HEK293 (cell line): ENCODE data around the gene XBP1.

Experiments used
- CTCF ChIP-seq: fragments of 450-650 bp; formaldehyde crosslinking; IDR thresholded peaks from 2 replicates; pipeline ENCODE4 v1.5.1; 2016; ENCODE audit warnings: missing biosample characterization, missing genetic modification characterization
- EGR2 ChIP-seq: fragments of 450-650 bp; formaldehyde crosslinking; IDR thresholded peaks from 2 replicates; pipeline ENCODE4 v1.5.1; 2016; ENCODE audit warnings: low read depth, missing biosample characterization, missing genetic modification characterization
- ELK4 ChIP-seq: IDR thresholded peaks from 2 replicates; pipeline ENCODE4 v1.6.1; 2011; ENCODE audit warnings: mild to moderate bottlenecking, low read depth, low read length, borderline replicate concordance
- REPIN1 ChIP-seq: fragments of 450-650 bp; formaldehyde crosslinking; IDR thresholded peaks from 2 replicates; pipeline ENCODE4 v1.5.1; 2017; ENCODE audit warnings: missing biosample characterization, missing genetic modification characterization, low read depth
- SP2 ChIP-seq: fragments of 450-650 bp; formaldehyde crosslinking; IDR thresholded peaks from 2 replicates; pipeline ENCODE4 v1.5.1; 2016; ENCODE audit warnings: missing biosample characterization, missing genetic modification characterization
- ZNF121 ChIP-seq: fragments of 450-650 bp; formaldehyde crosslinking; IDR thresholded peaks from 2 replicates; pipeline ENCODE4 v1.5.1; 2016; ENCODE audit warnings: missing biosample characterization, missing genetic modification characterization
- TF ChIP-seq, protein P1 (sequence below): fragments of 450-650 bp; formaldehyde crosslinking; IDR thresholded peaks from 2 replicates; pipeline ENCODE4 v1.5.1; 2017; ENCODE audit warnings: missing biosample characterization, mild to moderate bottlenecking, missing genetic modification characterization, moderate library complexity
- TF ChIP-seq, protein P2 (sequence below): fragments of 450-650 bp; formaldehyde crosslinking; IDR thresholded peaks from 2 replicates; pipeline ENCODE4 v1.5.1; 2017; ENCODE audit warnings: missing biosample characterization, missing genetic modification characterization
- TF ChIP-seq, protein P3 (sequence below): fragments of 450-650 bp; formaldehyde crosslinking; IDR thresholded peaks from 2 replicates; pipeline ENCODE4 v1.5.1; 2016; ENCODE audit warnings: missing biosample characterization, missing genetic modification characterization

GRCh38 chr22:28815111-28815510 is 14.7 kb upstream of the XBP1 start:
- TF ChIP-seq REPIN1 (tag by site-specific recombination), result no peak
- no peak for TF ChIP-seq CTCF
- TF ChIP-seq ELK4, result no peak
- no peak for TF ChIP-seq ZNF121 (tag by site-specific recombination)
- TF ChIP-seq, protein P1, sequence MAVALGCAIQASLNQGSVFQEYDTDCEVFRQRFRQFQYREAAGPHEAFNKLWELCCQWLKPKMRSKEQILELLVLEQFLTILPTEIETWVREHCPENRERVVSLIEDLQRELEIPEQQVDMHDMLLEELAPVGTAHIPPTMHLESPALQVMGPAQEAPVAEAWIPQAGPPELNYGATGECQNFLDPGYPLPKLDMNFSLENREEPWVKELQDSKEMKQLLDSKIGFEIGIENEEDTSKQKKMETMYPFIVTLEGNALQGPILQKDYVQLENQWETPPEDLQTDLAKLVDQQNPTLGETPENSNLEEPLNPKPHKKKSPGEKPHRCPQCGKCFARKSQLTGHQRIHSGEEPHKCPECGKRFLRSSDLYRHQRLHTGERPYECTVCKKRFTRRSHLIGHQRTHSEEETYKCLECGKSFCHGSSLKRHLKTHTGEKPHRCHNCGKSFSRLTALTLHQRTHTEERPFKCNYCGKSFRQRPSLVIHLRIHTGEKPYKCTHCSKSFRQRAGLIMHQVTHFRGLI, result no peak
- TF ChIP-seq SP2 (tag by site-specific recombination), result no peak
- TF ChIP-seq, protein P2, sequence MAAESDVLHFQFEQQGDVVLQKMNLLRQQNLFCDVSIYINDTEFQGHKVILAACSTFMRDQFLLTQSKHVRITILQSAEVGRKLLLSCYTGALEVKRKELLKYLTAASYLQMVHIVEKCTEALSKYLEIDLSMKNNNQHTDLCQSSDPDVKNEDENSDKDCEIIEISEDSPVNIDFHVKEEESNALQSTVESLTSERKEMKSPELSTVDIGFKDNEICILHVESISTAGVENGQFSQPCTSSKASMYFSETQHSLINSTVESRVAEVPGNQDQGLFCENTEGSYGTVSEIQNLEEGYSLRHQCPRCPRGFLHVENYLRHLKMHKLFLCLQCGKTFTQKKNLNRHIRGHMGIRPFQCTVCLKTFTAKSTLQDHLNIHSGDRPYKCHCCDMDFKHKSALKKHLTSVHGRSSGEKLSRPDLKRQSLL (tag by site-specific recombination), result no peak
- TF ChIP-seq, protein P3, sequence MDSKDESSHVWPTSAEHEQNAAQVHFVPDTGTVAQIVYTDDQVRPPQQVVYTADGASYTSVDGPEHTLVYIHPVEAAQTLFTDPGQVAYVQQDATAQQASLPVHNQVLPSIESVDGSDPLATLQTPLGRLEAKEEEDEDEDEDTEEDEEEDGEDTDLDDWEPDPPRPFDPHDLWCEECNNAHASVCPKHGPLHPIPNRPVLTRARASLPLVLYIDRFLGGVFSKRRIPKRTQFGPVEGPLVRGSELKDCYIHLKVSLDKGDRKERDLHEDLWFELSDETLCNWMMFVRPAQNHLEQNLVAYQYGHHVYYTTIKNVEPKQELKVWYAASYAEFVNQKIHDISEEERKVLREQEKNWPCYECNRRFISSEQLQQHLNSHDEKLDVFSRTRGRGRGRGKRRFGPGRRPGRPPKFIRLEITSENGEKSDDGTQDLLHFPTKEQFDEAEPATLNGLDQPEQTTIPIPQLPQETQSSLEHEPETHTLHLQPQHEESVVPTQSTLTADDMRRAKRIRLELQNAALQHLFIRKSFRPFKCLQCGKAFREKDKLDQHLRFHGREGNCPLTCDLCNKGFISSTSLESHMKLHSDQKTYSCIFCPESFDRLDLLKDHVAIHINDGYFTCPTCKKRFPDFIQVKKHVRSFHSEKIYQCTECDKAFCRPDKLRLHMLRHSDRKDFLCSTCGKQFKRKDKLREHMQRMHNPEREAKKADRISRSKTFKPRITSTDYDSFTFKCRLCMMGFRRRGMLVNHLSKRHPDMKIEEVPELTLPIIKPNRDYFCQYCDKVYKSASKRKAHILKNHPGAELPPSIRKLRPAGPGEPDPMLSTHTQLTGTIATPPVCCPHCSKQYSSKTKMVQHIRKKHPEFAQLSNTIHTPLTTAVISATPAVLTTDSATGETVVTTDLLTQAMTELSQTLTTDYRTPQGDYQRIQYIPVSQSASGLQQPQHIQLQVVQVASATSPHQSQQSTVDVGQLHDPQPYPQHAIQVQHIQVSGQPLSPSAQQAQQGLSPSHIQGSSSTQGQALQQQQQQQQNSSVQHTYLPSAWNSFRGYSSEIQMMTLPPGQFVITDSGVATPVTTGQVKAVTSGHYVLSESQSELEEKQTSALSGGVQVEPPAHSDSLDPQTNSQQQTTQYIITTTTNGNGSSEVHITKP (tag by site-specific recombination), result no peak
- no peak for TF ChIP-seq EGR2 (tag by site-specific recombination)
